ENCODE measurements around the gene CERK.

GRCh38 chr22:46754110-46754799 is 16.2 kb upstream of the CERK start:
- no peak for TF ChIP-seq EZH2 (IDR thresholded peaks at IDR 0.05)
- TF ChIP-seq POLR2AphosphoS5 (IDR thresholded peaks at IDR 0.05; ENCODE audit: borderline replicate concordance, low read depth, low read length) = no peak
- TF ChIP-seq FOXP2 (optimal IDR thresholded peaks at IDR 0.05; ENCODE audit: control extremely low read depth, extremely low read length, insufficient read depth) = no peak

All from SK-N-MC (cell line).